ENCODE data around the gene PGRMC1.

- TF ChIP-seq, protein P1, sequence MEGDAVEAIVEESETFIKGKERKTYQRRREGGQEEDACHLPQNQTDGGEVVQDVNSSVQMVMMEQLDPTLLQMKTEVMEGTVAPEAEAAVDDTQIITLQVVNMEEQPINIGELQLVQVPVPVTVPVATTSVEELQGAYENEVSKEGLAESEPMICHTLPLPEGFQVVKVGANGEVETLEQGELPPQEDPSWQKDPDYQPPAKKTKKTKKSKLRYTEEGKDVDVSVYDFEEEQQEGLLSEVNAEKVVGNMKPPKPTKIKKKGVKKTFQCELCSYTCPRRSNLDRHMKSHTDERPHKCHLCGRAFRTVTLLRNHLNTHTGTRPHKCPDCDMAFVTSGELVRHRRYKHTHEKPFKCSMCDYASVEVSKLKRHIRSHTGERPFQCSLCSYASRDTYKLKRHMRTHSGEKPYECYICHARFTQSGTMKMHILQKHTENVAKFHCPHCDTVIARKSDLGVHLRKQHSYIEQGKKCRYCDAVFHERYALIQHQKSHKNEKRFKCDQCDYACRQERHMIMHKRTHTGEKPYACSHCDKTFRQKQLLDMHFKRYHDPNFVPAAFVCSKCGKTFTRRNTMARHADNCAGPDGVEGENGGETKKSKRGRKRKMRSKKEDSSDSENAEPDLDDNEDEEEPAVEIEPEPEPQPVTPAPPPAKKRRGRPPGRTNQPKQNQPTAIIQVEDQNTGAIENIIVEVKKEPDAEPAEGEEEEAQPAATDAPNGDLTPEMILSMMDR (IDR thresholded peaks at IDR 0.05; ENCODE audit: low read depth, low read length): no peak
- TF ChIP-seq POLR2A (IDR thresholded peaks at IDR 0.05; ENCODE audit: extremely low read depth, insufficient read length): no peak
- TF ChIP-seq MAX (IDR thresholded peaks at IDR 0.05; ENCODE audit: low read depth, low read length): no peak
- TF ChIP-seq MYC (IDR thresholded peaks at IDR 0.05; ENCODE audit: low read depth, low read length): no peak
Measured at GRCh38 chrX:119189115-119189514, 47.0 kb upstream of the PGRMC1 start.

Data from NB4 (cell line).